ENCODE data around the gene TMF1. TPM values are rescaled to one million over a fixed set of nuclear protein-coding genes. Genes with fewer than 3 reads are reported as not detected.

Gene TMF1
- total and polyA plus RNA-seq, 8 donors = 5.7 to 25.9 (median 16.0) TPM

DNA sequence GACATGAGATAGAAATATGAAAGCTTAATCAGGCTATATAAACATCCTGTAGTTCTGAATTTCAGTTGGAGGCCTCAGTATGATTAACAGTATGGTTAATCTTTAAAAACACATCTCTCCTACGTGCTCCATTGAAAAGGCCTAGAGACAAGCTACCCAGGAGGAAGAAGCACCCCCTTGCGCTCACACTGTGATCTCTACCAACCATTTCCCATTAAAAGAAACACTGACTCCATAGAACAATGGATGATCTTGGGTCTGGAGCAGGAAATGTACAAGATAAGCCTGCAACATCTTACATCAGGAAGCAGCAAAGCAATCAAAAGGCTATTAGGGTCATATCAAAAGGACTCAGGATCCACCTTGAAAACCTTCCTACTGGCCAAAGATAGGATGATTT, 35.2 kb downstream of the TMF1 start:
- Histone ChIP-seq H3K36me3 (peaks cover 0 to 6% (median 0%) of the 10 kb centered on the region in 3 donors), H3K9me3 (no peaks in the 10 kb centered on the region), H3K4me3 (no peak overlapping the region), H3K4me1 (peaks cover 0 to 6% (median 3%) of the 10 kb centered on the region in 3 donors), H3K27ac (no peak overlapping the region), H3K27me3 (no peaks in the 10 kb centered on the region)
- WGBS, 2 donors = 83% methylated on average over 2 of the region's 2 CpGs
- intact Hi-C loops (cut with DNase I) = no loop called here
- no peak for FAIRE-seq
- no peak for ATAC-seq
- TF ChIP-seq, protein P1, sequence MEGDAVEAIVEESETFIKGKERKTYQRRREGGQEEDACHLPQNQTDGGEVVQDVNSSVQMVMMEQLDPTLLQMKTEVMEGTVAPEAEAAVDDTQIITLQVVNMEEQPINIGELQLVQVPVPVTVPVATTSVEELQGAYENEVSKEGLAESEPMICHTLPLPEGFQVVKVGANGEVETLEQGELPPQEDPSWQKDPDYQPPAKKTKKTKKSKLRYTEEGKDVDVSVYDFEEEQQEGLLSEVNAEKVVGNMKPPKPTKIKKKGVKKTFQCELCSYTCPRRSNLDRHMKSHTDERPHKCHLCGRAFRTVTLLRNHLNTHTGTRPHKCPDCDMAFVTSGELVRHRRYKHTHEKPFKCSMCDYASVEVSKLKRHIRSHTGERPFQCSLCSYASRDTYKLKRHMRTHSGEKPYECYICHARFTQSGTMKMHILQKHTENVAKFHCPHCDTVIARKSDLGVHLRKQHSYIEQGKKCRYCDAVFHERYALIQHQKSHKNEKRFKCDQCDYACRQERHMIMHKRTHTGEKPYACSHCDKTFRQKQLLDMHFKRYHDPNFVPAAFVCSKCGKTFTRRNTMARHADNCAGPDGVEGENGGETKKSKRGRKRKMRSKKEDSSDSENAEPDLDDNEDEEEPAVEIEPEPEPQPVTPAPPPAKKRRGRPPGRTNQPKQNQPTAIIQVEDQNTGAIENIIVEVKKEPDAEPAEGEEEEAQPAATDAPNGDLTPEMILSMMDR (IDR thresholded peaks at IDR 0.05) = no peak
- DNase-seq = no peak

DNA sequence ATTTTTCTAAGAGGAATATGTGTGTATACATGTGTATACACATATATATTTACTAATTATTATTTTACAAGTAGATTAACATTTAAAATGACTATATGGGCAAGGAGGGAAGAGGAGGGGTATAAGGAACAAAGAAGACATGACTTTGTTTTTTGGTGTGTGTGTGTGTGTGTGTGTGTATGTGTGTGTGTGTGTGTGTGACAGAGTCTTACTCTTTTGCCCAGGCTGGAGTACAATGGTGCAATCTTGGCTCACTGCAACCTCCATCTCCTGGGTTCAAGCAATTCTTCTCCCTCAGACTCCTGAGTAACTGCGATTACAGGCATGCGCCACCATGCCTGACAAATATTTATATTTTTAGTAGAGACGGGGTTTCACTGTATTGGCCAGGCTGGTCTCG, 36.0 kb downstream of the TMF1 start:
- H3K4me3 ChIP-seq = no peak overlapping the region
- no peaks in the 10 kb centered on the region for H3K9me3 ChIP-seq
- peaks cover 0 to 3% (median 0%) of the 10 kb centered on the region in 3 donors for H3K36me3 ChIP-seq
- H3K27me3 ChIP-seq = no peaks in the 10 kb centered on the region
- no peak for ATAC-seq
- H3K27ac ChIP-seq = no peak overlapping the region
- TF ChIP-seq, protein P1 (IDR thresholded peaks at IDR 0.05) = no peak
- FAIRE-seq = no peak
- WGBS, 2 donors = 92 to 99% methylated on average over 4 of the region's 4 CpGs
- no peak for DNase-seq
- H3K4me1 ChIP-seq = peaks cover 0 to 6% (median 5%) of the 10 kb centered on the region in 3 donors
- intact Hi-C loops (cut with DNase I) = no loop called here

DNA sequence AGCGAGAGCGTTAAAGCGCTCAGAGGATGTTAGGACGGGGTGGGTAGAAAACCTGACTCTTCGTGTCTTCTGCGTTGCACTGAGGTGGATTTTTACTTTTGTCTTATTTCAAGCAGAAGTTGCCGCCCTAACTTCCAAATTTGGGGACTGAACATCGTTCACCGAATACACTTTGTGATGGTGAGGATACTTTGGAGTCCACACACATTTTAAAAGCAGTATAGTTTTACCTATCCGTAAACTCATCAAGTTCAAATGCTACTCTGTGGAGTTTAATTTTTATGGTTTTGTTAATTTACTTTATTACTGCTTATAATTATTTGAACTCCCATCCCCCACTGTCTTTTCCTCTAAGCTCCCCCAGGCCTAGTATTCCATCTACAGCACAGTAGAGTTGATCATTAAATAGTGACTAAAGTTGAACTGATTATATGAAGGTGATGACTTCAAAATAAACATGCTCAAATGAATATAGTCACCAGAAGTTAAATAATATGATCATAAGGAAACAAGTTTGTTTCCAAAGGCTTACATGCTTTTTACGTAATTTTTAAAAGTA, 38.0 kb downstream of the TMF1 start:
- 14 to 17% methylated on average over 11 of the region's 11 CpGs for WGBS, 2 donors
- Histone ChIP-seq H3K27me3 (no peaks in the 10 kb centered on the region), H3K4me3 (peak overlapping the region; percentile 63 to 91 (median 77)), H3K36me3 (no peaks in the 10 kb centered on the region), H3K27ac (peak overlapping the region; percentile 97 to 98 (median 98)), H3K9me3 (no peaks in the 10 kb centered on the region), H3K4me1 (peaks cover 0 to 6% (median 5%) of the 10 kb centered on the region in 3 donors)
- FAIRE-seq (peak; percentile 81), DNase-seq (no peak), ATAC-seq (no peak)
- TF ChIP-seq, protein P1 (IDR thresholded peaks at IDR 0.05) = no peak
- intact Hi-C loops (cut with DNase I) = no loop called here

DNA sequence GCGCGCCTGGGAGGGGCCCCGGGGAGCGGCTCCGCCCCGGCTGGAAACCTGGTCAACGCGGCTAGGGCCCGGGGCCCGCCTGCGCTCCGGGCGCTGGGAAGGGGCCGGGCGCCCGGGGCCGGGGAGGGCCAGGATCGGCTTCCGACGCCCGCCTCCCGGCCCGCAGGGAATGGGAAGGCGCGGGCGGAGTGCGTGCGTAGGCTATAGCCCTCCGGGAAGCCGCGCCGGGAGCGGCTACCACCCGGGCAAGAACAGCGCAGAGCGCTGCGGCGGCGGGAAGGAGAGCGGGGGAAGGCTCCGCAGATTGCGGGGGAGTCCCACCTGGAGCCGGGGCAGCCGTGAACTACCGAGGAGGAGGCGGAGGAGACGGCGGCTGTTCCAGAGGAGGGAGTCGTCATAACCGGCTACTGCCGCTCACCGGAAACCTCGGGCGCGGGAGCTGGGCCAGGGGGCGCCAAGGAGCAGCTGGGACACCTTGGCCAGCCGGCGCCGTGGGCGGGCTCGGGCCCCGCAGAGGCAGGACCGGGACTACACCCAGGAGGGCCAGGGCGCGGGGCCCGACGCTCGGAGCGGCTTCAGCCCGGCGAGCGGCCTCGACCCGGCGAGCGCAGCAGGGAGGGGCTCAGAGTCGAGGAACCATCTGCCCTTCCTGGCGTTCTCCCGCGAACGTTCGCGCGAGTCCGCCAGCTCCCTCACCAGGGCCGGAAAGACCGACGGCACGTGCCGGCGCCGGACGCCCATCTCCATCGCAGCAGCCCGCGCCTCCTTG, 38.7 kb downstream of the TMF1 start, which contains the start of gene EOGT:
TSS of gene EOGT (minus strand) at position 432 of the 769 bp plus-strand sequence. CDS start 3,838 bp downstream, outside the sequence.
- FAIRE-seq = no peak
- peak; percentile 88 to 97 (median 92) for DNase-seq
- Histone ChIP-seq H3K9me3 (no peaks in the 10 kb centered on the region), H3K4me1 (peaks cover 0 to 6% (median 5%) of the 10 kb centered on the region in 3 donors), H3K27ac (peak within 1 kb of the TSS; percentile 97 to 98 (median 98)), H3K27me3 (no peaks in the 10 kb centered on the region), H3K4me3 (peak within 1 kb of the TSS; percentile 63 to 91 (median 77)), H3K36me3 (peaks cover 0 to under 1% (median 0%) of the 10 kb centered on the region in 3 donors)
- TF ChIP-seq, protein P1 (IDR thresholded peaks at IDR 0.05) = peak; percentile 24 to 39 (median 28)
- intact Hi-C loops (cut with DNase I) = no loop called here
- peak; percentile 91 to 97 (median 94) for ATAC-seq
- 0 to 1% methylated on average over 81 to 96 of the region's 96 CpGs for WGBS, 2 donors
